Measurements from ENCODE around the gene FUT9. TPM values are rescaled to one million over a fixed set of nuclear protein-coding genes. Genes with fewer than 3 reads are reported as not detected.
"Not testable (repeated sequence)": the region's sequence is repeated elsewhere in the genome, so short reads cannot be mapped to it uniquely, and the experiment has no call there.

Gene FUT9
- total RNA-seq, 6 experiments from 2014 or later, result not detected

- TF ChIP-seq POLR2A (IDR thresholded peaks at IDR 0.05) (no peak), CTCF (IDR thresholded peaks at IDR 0.05) (no peak)
- Histone ChIP-seq H3K27me3 (no peaks in the 10 kb centered on the region), H3K4me3 (no peak overlapping the region), H3K4me1 (no peaks in the 10 kb centered on the region), H3K27ac (no peak overlapping the region), H3K9me3 (no peaks in the 10 kb centered on the region), H3K36me3 (no peaks in the 10 kb centered on the region)
- 50% methylated on average over 2 of the region's 2 CpGs for WGBS (ENCODE audit: insufficient coverage, low coverage, low lambda C conversion rate, missing lambda C conversion rate)
- DNase-seq, result no peak
- intact Hi-C loops (cut with DNase I), result no loop called here
- no peak for ATAC-seq
Observed at GRCh38 chr6:96246563-96246962, 230.8 kb downstream of the FUT9 start.

GRCh38 chr6:96249755-96250154 lies 234.0 kb downstream of the FUT9 start:
- no peaks in the 10 kb centered on the region for H3K36me3 ChIP-seq
- intact Hi-C loops (cut with DNase I), result no loop called here
- no peak overlapping the region for H3K27ac ChIP-seq
- H3K9me3 ChIP-seq, result no peaks in the 10 kb centered on the region
- 40% methylated on average over 1 of the region's 1 CpG for WGBS (ENCODE audit: insufficient coverage, low coverage, low lambda C conversion rate, missing lambda C conversion rate)
- DNase-seq, result no peak
- H3K27me3 ChIP-seq, result no peaks in the 10 kb centered on the region
- no peak for ATAC-seq
- H3K4me1 ChIP-seq, result no peaks in the 10 kb centered on the region
- no peak overlapping the region for H3K4me3 ChIP-seq
- TF ChIP-seq CTCF (IDR thresholded peaks at IDR 0.05) (no peak), POLR2A (IDR thresholded peaks at IDR 0.05) (no peak)

DNA sequence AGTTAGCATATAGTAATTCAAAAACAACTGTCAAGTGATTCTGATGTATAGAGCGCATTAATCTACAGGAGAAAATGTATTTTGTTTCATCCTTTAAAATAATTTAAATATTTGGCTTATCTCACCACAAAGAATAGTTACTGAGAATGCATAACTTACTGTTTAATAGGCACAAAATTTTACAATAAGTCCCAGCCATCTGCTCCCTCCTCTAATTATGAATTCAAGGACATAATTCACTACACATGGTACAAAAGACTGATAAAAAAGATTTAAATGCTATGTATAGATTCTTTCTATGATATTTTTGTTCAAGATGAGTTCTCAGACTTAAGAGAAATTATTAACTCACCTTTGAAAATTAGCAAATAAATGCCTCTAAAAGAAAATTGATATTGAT lies 242.0 kb downstream of the FUT9 start:
- no peak overlapping the region for H3K27ac ChIP-seq
- H3K9me3 ChIP-seq, result no peaks in the 10 kb centered on the region
- H3K36me3 ChIP-seq, result no peaks in the 10 kb centered on the region
- no peak overlapping the region for H3K4me3 ChIP-seq
- no peak for ATAC-seq
- H3K27me3 ChIP-seq, result no peaks in the 10 kb centered on the region
- WGBS (ENCODE audit: insufficient coverage, low coverage, low lambda C conversion rate, missing lambda C conversion rate), result 40% methylated on average over 1 of the region's 1 CpG
- DNase-seq, result no peak
- no peak for TF ChIP-seq CTCF (IDR thresholded peaks at IDR 0.05)
- TF ChIP-seq POLR2A (IDR thresholded peaks at IDR 0.05), result no peak
- no peaks in the 10 kb centered on the region for H3K4me1 ChIP-seq
- intact Hi-C loops (cut with DNase I), result no loop called here

DNA sequence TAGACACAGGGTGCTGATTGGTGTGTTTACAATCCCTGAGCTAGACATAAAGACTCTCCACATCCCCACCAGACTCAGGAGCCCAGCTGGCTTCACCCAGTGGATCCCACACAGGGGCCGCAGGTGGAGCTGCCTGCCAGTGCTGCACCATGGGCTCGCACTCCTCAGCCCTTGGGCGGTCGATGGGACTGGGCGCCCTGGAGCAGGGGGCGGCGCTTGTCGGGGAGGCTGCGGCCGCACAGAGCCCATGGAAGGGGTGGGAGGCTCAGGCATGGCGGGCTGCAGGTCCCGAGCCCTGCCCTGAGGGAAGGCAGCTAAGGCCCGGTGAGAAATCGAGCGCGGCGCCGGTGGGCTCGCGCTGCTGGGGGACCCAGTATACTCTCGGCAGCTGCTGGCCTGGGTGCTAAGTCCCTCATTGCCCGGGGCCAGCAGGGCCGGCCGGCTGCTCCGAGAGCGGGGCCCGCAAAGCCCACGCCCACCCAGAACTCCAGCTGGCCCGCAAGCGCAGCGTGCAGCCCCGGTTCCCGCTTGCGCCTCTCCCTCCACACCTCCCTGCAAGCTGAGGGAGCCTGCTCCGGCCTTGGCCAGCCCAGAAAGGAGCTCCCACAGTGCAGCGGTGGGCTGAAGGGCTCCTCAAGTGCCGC lies 245.1 kb downstream of the FUT9 start:
- not testable (repeated sequence) for DNase-seq, H3K4me1 ChIP-seq, ATAC-seq

More for the DNA sequence above, 245.1 kb downstream of the FUT9 start:
- H3K36me3 ChIP-seq; intact Hi-C loops (cut with DNase I); H3K27me3 ChIP-seq; H3K27ac ChIP-seq; H3K9me3 ChIP-seq; H3K4me3 ChIP-seq: not testable (repeated sequence)
- WGBS (ENCODE audit: insufficient coverage, low coverage, low lambda C conversion rate, missing lambda C conversion rate), result no CpG with 5 or more reads among the region's 37 CpGs
